Renal cortex interstitium (tissue), 11 donors: ENCODE results near the gene ADARB2. TPM values are rescaled to one million over a fixed set of nuclear protein-coding genes. Genes with fewer than 3 reads are reported as not detected.

ENCODE experiments used
- DNase-seq, 11 donors: peaks; one replicate each; pipeline ENCODE4 v3.0.0-alpha.2; 2013; ENCODE audit warnings: low read depth in 9 of 11, low spot score in 4 of 11; ENCODE audit errors: extremely low read depth in 1 of 11
- polyA plus RNA-seq, 3 donors: library from polyadenylated mRNA; unstranded; fragments of 120-200 nt; gene quantifications; one replicate each; pipeline ENCODE4 v1.2.1, GENCODE V29; 2013; ENCODE audit not compliant: insufficient read length in 3 of 3

The ADARB2 gene
- polyA plus RNA-seq, 3 donors = 1.1 to 2.1 (median 1.5) TPM

GRCh38 chr10:1367938-1368841 lies 369.1 kb downstream of the ADARB2 start:
- no peak for DNase-seq

GRCh38 chr10:1366811-1367425 lies 370.4 kb downstream of the ADARB2 start:
- no peak for DNase-seq

- DNase-seq = no peak
Observed at GRCh38 chr10:1366322-1366691, 371.0 kb downstream of the ADARB2 start.

GRCh38 chr10:1365540-1366321 lies 371.6 kb downstream of the ADARB2 start:
- DNase-seq = no peak

DNA sequence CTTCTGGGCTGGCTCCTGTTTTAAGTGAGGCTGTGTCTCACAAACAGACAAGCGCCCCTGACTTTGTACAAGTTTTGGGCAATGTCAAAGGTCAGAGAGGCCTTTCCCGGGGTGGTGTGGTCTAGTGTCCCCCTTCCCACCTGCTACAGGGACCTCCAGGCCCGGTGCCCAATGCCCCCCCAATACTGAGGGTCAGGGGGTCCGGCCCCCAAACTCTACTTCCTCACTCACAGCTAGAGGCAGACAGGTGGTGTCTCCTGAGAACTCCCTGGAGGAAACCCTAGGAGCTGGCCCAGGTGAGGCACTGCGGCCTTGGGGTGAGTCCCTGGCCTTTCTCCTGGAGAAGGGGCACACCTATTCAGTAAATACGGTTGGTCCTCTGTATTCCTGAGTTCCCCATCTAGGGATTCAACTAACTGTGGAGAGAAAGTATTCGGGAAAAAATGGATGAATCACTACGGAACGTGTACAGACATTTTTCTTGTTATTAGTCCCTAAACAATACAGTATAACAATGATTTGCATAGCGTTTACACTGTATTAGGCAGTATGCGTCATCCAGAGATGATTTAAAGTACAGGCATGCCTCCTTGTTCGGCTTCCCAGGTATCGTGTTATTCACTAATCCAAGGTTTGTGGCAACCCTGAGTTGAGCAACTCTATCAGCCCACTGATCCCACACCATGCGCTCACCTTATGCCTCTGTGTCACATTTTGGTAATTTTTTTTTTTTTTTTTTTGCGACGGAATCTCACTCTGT lies 373.0 kb downstream of the ADARB2 start:
- DNase-seq = no peak

- DNase-seq = no peak
Observed at GRCh38 chr10:1363446-1364121, 373.7 kb downstream of the ADARB2 start.

GRCh38 chr10:1362589-1363445 lies 374.5 kb downstream of the ADARB2 start:
- DNase-seq = no peak

DNA sequence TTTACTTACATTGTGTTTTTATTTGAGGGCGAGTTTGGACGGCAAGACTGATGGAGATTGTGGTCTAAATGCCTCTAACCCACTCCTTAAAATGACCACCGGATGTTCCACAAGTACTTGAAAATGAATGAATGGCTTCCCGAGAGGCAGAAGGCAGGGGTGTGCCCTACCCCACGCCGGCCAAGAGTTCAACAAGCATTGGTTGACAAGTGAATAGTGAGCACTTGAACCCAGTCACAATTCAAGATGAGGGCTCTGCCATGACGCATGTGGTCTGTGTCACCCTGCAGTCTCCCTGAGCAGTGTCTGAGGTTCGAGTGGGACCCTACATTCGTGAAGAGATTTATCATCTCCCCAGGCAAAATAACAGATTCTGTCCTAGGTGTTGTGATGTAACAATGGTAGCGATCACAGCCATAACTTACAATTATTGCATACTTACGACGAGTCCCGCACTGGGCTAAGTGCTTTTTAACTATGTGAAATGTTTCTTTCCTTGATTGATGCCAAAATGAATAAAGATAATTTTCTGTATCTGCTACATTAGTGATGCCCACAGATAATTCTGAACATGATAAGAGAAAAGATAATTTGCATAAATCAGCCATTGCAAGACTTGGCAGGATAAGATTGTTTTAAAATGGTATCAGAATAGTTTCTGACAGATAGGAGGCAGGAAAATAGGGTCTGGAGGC lies 375.8 kb downstream of the ADARB2 start:
- DNase-seq = no peak

- DNase-seq = peak in 3 of 11 donors; percentile 28 to 37 (median 36)
Observed at GRCh38 chr10:1360558-1361164, 376.7 kb downstream of the ADARB2 start.

DNA sequence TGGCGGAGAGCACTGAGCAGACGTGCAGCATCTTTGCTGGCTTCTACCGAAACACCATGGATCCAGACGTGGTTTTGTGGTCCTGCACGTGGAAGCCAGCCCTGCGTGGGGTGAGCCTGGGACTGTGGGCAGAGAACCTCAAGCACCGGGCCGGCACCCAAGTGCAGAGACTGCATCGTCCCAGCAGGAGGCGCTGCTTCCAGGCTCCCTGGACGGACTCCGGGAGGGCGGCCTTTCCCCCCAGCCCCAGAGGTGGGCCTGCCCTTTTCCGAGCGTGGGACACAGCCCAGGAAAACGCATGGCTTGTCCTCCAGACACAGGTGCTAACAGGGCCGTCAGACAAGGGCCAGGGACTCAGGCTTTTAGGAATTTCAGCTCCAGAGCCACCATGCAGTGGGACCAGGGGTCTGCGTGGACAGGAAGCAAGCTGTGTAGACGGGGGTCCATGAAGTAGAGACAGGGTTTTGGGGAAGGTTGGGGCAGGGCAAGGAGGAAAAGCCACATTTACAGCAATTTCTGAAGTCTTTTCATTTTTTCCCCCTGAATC lies 377.2 kb downstream of the ADARB2 start:
- DNase-seq = no peak

DNA sequence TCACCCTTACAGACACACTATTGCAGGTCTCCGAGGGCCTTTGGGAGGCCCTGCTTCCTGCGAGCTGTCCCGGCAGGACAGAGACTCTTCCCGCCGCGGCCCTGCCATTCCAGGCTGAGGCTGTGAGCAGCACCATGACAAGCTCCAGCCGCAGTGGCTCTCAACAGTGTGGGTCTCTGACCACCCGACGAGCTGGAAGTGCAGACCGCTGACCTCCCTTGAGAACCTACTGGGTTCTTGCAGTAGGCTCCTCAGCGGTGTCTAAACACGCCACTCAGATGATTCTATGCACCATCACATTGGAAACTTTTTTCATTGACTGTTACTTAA lies 377.7 kb downstream of the ADARB2 start:
- DNase-seq = no peak

DNA sequence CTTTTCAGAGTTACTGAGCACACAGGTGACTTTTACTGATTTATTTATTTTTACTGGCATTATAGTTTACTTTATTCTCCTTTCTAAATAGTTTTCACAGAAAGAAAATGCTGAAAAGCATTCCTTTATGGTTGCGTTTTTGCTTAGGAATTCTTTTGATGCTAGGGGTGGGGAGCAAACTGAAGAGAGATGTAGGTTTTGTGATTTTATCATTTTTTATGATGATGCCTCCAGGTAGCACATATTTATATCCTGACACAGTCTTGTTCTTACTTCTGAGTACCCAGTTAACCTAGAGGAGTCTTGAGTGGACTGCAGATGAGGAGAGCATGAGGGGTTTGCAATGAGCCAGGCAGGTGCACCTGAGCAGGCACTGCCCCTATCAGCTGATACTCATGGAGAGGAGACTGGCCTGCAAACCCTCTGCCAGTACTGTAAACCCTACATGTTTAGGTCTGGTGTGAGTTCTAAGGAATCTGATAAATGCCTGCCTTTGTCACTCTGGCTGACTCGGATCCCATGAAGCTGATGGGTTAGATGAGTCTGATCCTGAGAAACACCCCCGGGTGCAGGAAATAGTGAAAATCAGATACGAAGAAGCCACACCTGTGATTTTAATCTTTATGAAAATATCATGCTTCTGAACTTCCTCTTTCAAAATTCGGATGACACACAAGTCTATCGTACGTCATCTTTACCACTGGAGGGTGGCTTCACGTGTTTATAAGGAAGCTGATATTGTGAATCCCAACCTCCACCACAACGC lies 378.3 kb downstream of the ADARB2 start:
- DNase-seq = no peak

DNA sequence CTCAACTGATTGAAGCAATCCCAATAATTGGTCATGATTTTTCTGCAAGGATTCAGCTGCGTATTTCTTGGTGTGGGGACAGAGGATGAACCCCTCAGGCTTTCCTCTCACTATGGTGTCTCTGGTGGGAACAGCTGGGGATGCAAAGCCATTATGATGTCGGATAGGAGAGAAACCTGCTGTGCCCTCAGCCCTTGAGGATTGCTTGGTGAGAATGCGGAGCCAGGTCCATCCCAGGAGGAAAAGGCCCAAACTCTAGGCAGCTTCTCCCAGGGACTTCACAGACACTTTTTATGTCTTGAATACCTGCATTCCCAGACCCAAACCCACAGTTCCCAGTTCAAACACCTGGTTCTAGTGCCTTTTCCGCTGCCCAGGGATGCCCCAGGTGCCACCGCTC lies 379.2 kb downstream of the ADARB2 start:
- no peak for DNase-seq

DNA sequence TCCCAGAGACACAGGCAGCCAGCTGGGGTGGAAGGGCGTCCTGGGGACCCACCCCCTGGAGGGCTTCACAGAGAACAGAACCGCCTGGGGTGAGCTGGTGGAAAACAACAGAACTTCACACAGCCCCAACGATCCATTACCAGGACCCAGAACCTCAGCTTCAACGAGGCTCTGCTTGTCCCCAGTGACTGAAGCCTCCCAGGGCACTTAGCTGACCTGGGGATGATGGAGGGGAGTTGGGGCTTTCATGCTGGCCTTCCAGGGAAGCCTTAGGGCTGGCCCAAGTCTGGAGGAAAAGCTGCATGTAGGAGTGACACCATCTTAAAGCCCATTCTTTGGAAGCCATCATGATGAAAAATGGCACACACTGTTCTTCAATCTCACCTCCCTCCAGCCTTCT lies 381.0 kb downstream of the ADARB2 start:
- DNase-seq = no peak

GRCh38 chr10:1354809-1355710 lies 382.3 kb downstream of the ADARB2 start:
- DNase-seq = no peak
